Astrocyte of the spinal cord (primary cell): ENCODE results near the gene SLC4A1.

ENCODE experiments used
- DNase-seq: peaks from one replicate; pipeline ENCODE4 v3.0.0; 2011; ENCODE audit warnings: low read depth, low spot score
- H3K4me3 ChIP-seq: 2 replicates; pipeline ENCODE4 v1.5.1; 2011; ENCODE audit warnings: low read depth, mild to moderate bottlenecking, low read length, moderate library complexity
- in situ Hi-C: cut with HindIII; loops from 2 replicates; pipeline ENCODE4 v1.10.0; 2017; ENCODE audit warnings: low sequenced_read_pairs
- TF ChIP-seq, protein P1 (sequence below): IDR thresholded peaks from 2 replicates; pipeline ENCODE4 v1.5.1; 2012; ENCODE audit warnings: low read depth, mild to moderate bottlenecking, low read length, inconsistent platforms

SLC4A1 gene

DNA sequence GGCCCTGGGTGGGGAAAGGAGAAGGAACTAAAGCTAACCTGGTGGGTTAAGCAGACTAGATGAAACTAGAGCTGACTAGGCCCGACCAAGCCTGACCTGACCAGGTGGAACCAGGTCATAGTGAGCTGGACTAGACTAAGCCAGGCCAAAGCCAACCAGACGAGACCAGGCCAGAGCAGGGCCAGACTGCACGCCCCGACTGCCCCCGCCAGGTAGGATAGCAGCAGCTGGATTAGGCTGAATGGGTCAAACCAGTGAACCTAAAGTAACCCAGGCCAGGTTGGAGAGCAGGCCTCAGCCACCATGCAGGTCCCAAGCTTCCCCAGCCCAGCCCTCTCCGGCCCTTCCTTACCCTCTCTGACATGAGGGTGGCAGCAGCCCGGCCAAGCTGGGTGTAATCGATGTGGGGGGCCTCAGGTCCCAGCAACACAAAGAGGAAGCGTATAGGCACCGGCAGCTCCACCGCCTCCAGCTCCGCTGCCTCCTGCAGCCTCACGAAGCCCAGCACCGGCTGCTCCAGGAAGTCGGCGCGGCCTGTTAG, 9.1 kb downstream of the SLC4A1 start:
- TF ChIP-seq, protein P1, sequence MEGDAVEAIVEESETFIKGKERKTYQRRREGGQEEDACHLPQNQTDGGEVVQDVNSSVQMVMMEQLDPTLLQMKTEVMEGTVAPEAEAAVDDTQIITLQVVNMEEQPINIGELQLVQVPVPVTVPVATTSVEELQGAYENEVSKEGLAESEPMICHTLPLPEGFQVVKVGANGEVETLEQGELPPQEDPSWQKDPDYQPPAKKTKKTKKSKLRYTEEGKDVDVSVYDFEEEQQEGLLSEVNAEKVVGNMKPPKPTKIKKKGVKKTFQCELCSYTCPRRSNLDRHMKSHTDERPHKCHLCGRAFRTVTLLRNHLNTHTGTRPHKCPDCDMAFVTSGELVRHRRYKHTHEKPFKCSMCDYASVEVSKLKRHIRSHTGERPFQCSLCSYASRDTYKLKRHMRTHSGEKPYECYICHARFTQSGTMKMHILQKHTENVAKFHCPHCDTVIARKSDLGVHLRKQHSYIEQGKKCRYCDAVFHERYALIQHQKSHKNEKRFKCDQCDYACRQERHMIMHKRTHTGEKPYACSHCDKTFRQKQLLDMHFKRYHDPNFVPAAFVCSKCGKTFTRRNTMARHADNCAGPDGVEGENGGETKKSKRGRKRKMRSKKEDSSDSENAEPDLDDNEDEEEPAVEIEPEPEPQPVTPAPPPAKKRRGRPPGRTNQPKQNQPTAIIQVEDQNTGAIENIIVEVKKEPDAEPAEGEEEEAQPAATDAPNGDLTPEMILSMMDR = no peak
- in situ Hi-C loops = no loop called here
- no peak overlapping the region for H3K4me3 ChIP-seq
- DNase-seq = no peak

DNA sequence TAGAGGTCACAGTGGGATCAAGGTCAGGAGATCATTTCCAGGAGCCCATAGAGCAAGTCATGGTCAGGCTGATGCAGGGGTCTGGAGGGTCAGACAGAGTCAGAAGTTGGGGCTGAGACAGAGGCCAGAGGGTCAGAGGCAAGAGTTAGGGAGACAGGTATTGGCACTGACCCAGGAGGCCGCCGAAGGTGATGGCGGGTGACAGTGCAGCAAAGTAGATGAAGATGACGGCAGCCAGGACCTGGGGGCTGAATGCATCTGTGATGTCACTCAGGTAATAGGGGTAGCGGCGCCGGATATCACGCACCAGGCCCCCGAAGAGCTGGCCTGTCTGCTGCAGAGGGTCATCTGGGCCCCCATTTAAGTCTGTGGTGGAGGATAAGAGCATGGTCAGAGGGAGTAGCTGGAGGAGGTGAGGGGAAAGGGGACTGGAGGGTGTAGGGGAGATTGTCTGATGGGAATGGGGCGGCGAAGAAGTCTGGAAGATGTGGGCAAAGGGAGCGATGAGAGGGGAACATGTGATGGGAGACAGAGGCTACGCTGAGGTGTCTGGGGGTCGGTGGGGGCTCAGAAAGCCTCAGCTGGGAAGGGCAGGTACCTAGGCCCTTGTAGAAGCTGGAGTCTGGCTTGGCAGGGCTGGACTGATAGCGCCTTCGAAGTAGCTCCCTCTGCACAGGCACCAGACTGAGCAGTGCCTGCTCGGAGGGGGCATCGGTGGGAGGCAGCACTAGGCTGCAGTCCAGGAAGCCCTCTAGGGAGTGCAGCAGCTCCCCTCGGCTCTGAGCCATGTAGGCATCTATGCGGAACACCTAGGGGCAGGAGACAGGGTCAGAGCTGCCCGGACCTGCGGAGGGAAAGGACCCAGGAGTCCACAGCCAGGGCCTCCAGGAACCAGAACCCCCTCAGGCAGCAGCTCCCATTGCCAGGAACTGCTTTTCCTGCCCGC, 9.8 kb downstream of the SLC4A1 start:
- TF ChIP-seq, protein P1 = no peak
- no peak overlapping the region for H3K4me3 ChIP-seq
- DNase-seq = no peak
- in situ Hi-C loops = no loop called here

DNA sequence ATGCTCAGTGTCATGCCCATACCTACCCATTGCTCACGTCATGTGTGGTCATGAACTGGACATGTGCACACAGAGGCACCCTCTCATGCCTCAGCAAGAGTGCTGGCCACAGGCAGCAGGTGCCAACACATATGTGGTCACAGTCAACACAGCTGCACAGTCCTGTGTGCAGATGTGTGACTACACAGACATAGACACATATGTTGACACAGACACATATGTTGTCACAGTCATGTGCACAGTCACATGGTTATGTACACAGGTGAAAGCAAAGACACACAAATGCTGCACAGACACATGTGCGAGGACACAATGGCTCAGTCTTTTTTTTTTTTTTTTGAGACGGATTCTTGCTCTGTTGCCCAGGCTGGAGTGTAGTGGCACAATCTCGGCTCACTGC, 11.3 kb downstream of the SLC4A1 start:
- TF ChIP-seq, protein P1 = no peak
- no peak overlapping the region for H3K4me3 ChIP-seq
- in situ Hi-C loops = no loop called here
- no peak for DNase-seq

DNA sequence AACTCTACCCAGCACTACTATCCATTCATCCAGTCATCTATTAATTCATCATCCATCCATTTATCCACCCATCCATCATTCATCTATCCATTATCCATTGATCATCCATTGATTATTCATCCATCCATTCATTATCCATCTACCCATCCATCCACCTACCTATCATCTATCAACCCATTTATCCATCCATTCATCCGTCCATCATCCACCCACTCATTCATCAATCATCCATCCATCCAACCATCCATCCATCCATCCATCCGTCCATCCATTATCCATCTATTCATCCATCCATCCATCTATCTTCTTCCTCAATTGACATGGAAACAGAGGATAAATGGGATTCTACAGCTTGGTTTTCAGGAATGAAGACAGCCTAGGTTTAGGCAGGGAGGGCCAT, 12.0 kb downstream of the SLC4A1 start:
- in situ Hi-C loops = no loop called here
- H3K4me3 ChIP-seq = no peak overlapping the region
- TF ChIP-seq, protein P1 = no peak
- DNase-seq = no peak

DNA sequence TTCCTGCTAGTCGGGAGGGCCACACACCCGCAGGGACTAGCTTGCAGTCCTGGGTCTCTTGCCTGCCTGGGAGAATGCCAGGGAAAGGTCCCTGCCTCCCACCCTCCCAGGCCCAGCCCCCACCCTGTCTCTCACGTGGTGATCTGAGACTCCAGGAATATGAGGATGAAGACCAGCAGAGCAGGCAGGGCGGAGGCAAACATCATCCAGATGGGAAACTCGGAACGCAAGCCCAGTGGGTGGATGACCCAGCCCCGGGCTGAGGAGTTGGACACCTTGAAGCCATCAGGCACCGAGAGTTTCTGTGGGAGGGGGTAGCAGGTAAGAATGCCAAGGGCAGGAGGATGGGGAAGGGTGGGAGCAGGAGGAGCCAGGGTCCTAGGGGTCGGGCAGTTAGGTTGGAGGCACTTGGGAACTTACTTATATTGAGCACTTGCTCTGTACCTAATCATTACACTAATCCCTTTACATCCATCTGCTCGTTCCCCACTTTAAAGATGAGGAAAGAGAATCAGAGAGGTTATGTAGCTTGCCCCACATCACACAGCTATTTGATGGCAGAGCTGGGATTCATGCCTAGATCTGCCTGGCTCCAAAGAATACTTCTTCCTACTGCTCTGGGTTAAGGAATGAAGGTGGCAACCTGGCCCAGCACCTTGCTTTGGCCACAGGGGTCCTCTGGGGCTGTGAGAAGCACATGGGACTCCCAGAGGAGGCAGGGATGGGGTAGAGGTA, 13.4 kb downstream of the SLC4A1 start:
- no peak overlapping the region for H3K4me3 ChIP-seq
- TF ChIP-seq, protein P1 = no peak
- DNase-seq = no peak
- in situ Hi-C loops = no loop called here

DNA sequence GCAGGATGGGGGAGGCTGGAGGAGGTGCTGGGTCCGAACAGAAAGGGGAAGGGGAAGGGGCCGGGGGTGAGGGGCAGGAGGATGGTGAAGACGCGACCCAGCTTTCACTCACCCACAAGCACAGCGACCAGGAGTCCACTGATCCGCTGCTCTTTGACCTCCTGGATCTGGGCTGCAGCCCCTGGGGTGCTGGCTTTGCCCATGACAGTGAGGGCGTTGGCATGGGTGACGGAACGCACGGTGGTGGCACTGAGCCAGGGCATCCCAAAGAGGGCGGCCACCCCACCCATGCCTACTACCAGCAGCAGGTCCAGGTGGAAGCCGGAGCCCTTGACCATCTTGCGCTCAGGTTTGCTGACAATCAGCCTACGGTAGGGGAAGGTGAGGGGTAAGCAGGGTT, 14.9 kb downstream of the SLC4A1 start:
- in situ Hi-C loops = no loop called here
- TF ChIP-seq, protein P1 = no peak
- no peak for DNase-seq
- H3K4me3 ChIP-seq = no peak overlapping the region
